Tongue (tissue), 2 donors: ENCODE data around the gene PNMA8C. TPM values are rescaled to one million over a fixed set of nuclear protein-coding genes. Genes with fewer than 3 reads are reported as not detected.
"Not testable (repeated sequence)": the region's sequence is repeated elsewhere in the genome, so short reads cannot be mapped to it uniquely, and the experiment has no call there.

Experiments
- DNase-seq: peaks from one replicate; pipeline ENCODE4 v3.0.0-alpha.2; 2015
- total RNA-seq: library from RNA; depleted of rRNA; stranded (reverse); fragments of >200 nt; gene quantifications from one replicate; pipeline ENCODE4 v1.2.3, GENCODE V29; 2014

Gene PNMA8C
- total RNA-seq, 1 donor from 2014 or later: 0.41 TPM

- DNase-seq: no peak
These were observed 17.4 kb downstream of the PNMA8C start for GRCh38 chr19:46411088-46411924.

DNA sequence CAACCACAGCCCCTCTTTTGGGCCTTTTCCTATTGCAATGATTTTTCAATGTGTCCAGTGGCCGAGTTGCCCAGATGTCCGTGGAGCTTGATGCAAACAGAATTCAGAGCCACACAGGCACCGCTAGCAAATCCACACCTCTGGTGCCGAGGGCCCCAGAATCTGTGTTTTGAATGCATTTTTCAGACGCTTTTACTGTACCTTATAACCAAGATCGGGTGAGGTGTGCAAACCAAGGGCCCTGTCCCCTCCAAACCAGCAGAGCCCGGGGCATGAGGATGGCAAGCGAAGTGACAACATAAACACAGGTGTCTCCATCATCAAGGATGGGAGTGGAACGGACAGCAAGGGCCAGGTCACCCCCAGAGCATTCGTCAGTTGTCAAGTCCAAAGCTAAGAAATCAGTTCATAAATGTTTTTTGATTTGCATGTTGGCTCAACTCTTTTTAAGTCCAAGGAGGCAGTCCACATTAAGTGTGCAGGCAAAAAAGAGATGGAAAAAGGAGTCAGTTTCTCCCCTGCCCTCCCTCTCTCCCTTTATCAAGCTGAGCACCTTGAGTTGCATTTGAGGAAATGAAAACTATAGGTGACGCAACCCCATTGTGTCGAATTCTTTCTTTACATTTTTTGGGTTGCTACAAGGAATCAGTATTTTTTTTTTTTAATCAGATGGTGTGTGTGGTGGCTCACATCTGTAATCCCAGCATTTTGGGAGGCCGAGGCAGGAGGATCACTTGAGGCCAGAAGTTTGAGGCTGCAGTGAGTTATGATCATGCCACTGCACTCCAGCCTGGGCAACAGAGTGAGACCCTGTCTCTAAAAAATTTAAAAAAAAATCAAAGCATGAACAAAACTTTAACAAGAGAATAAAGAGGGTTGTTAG, 18.3 kb downstream of the PNMA8C start:
- no peak for DNase-seq

- no peak for DNase-seq
These were observed 19.5 kb downstream of the PNMA8C start for GRCh38 chr19:46409191-46409590.

- DNase-seq: peak; percentile 71
These were observed 20.1 kb downstream of the PNMA8C start for GRCh38 chr19:46408664-46409039.

- no peak for DNase-seq
These were observed 20.7 kb downstream of the PNMA8C start for GRCh38 chr19:46407856-46408663.

GRCh38 chr19:46406976-46407375, 21.8 kb downstream of the PNMA8C start:
- no peak for DNase-seq

DNA sequence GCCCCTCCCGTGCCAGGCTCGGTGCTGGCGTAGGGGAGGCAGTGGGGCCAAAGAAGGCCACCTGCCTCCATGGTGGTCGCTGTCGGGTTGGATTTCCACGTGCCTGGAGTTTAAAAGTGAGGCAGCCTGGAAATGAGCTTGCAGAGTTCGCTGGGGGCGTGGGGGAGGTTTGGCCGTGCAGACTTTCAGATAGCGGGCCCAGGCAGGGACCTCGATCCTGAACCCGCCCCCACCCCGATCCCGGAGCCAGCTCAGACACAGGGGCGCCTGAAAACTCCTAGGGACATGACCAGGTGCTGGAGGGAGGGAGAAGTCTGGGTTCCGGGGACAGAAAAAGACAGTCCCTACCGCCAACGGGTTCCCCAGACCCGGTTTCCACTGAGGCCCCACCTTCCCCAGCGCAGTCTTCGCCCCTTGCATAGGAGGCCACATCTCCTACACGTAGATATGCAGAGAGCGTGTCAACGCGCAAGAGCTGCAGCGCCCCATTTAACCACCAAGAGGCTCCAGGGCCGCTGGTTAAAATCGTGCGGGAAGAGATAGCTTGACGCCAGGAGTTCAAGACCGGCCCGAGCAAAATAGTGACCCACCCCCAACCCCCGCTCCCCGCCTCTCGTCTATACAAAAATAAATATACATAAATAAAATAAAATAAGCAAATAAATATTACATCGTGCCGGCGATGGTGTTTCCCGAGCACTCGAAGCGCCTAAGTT, 23.8 kb downstream of the PNMA8C start:
- peak; percentile 77 for DNase-seq

DNA sequence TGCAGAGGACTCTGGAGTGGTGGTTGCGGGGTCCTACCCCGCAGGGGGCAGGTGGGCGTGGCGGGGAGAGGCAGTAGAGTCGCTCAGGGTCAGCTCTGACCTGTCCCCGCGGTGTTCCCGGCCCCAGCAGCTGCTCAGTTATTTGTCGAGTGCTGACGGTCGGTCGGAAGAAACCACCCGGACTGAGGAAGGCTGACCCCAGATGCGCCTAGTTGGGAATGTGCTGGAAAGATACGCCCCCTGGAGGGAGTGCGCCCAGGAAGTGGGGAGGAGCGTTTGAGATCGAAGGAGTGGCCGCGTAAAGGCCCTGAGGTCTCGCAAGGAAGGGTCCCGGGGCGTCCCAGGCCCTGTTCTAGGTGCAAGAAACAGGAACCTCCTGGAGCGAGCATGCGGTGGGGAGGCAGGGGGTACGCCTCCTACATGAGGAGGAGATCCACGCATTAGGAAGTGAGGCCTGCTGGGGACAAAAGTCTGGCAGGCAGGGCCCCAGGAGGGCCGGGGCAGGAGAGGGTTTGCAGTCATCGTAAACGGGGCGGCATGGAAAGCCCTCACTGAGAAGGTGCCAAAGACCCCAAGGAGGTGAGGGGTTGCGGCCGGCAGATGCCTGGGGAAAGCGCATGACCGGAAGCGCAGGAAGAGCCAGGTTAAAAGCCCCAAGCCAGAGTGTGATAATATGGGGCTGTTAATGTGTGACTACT, 24.5 kb downstream of the PNMA8C start:
- peak; percentile 78 for DNase-seq

DNA sequence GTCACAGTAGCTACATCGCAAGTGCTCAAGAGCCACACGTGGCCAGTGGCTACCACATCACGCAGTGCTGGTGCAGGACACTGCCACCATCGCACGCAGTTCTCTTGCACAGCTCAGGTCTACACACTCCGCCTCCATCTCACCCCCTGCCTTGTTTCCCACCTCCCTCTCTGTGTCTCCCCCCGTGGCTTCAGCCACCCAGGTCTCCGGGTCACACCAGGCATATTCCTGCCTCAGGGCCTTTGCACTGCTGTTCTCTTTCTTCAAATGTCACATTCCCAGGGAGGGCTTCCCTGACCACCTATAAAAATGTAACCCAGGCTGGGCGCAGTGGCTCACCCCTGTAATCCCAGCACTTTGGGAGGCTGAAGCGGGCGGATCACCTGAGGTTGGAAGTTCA, 26.0 kb downstream of the PNMA8C start:
- DNase-seq: no peak

- not testable (repeated sequence) for DNase-seq
These were observed 30.8 kb downstream of the PNMA8C start for GRCh38 chr19:46397801-46398479.

- no peak for DNase-seq
These were observed 34.3 kb downstream of the PNMA8C start for GRCh38 chr19:46394402-46394797.

GRCh38 chr19:46393456-46394401, 35.0 kb downstream of the PNMA8C start:
- DNase-seq: no peak

- no peak for DNase-seq
These were observed 35.9 kb downstream of the PNMA8C start for GRCh38 chr19:46392837-46393236.

- peak; percentile 88 for DNase-seq
These were observed 36.4 kb downstream of the PNMA8C start for GRCh38 chr19:46392252-46392801.

- no peak for DNase-seq
These were observed 37.2 kb downstream of the PNMA8C start for GRCh38 chr19:46391296-46392251.

- DNase-seq: no peak
These were observed 37.9 kb downstream of the PNMA8C start for GRCh38 chr19:46390866-46391265.

- no peak for DNase-seq
These were observed 38.4 kb downstream of the PNMA8C start for GRCh38 chr19:46390121-46390858.
